Esophagus squamous epithelium (tissue), 5 donors: ENCODE measurements around the gene TBXAS1. TPM values are rescaled to one million over a fixed set of nuclear protein-coding genes. Genes with fewer than 3 reads are reported as not detected.

ENCODE experiments used
- DNase-seq: peaks from one replicate; lab custom pipeline; 2025; lab: John Stamatoyannopoulos, UW
- H3K27ac ChIP-seq, 4 donors: fragments of 200-600 bp; sonication (generic); one replicate each; pipeline ENCODE4 v1.5.1; 2016 to 2019; ENCODE audit warnings: mild to moderate bottlenecking in 1 of 4
- H3K27me3 ChIP-seq, 4 donors: fragments of 200-600 bp; sonication (generic); 1 replicate in 3 of 4; 2 replicates in 1 of 4; pipeline versions ENCODE4 v1.5.1 to v1.6.0; 2017 to 2021; ENCODE audit warnings: antibody characterized with exemption in 1 of 4
- H3K36me3 ChIP-seq, 3 donors: fragments of 200-600 bp; sonication (generic); one replicate each; pipeline ENCODE4 v1.5.1; 2016 to 2019
- H3K4me1 ChIP-seq, 3 donors: fragments of 200-600 bp; sonication (generic); one replicate each; pipeline ENCODE4 v1.5.1; 2017 to 2019
- H3K4me3 ChIP-seq, 4 donors: fragments of 200-600 bp; sonication (generic); 1 replicate in 3 of 4; 2 replicates in 1 of 4; pipeline ENCODE4 v1.5.1; 2016 to 2019; ENCODE audit warnings: mild to moderate bottlenecking in 2 of 4, moderate library complexity in 1 of 4
- H3K9me3 ChIP-seq, 3 donors: fragments of 200-600 bp; sonication (generic); one replicate each; pipeline ENCODE4 v1.5.1; 2016 to 2019
- CTCF ChIP-seq, 6 experiments: fragments of 450-650 bp in 4 of 6; fragments of 200-600 bp in 2 of 6; sonication (generic) in 2 of 6; IDR thresholded peaks; one replicate each; pipeline ENCODE4 v1.5.1; 2016 to 2019; ENCODE audit warnings: antibody characterized with exemption in 6 of 6, mild to moderate bottlenecking in 4 of 6, moderate library complexity in 4 of 6
- POLR2A ChIP-seq, 4 donors: fragments of 450-650 bp; IDR thresholded peaks; one replicate each; pipeline ENCODE4 v1.6.1; 2017; ENCODE audit warnings: antibody characterized with exemption in 4 of 4, mild to moderate bottlenecking in 4 of 4, moderate library complexity in 3 of 4
- WGBS, 2 donors: methylation state at CpG; one replicate each; pipeline ENCODE4 v1.1.5; 2018; 5-methylcytosine and 5-hydroxymethylcytosine counted together
- intact Hi-C: fragments of 100-400 bp; cut with DNase I; formaldehyde crosslinking; loops from one replicate; pipeline ENCODE4 v1.15.0; 2022
- total RNA-seq, 4 donors: library from RNA; depleted of rRNA; stranded (reverse); fragments of >200 nt; gene quantifications; one replicate each; pipeline ENCODE4 v1.1.0, GENCODE V29; 2016
- donor health status: DM: yes; HTN: yes; CAD: no.

TBXAS1 gene
- total RNA-seq, 4 donors from 2014 or later = 9.4 to 24.8 (median 17.8) TPM

- DNase-seq = no peak
- intact Hi-C loops = no loop called here
- Histone ChIP-seq H3K4me1 (peaks cover 0 to 5% (median 0%) of the 10 kb centered on the region in 3 donors), H3K27ac (no peak overlapping the region), H3K9me3 (no peaks in the 10 kb centered on the region), H3K27me3 (no peaks in the 10 kb centered on the region), H3K4me3 (no peak overlapping the region), H3K36me3 (no peaks in the 10 kb centered on the region)
- TF ChIP-seq CTCF (IDR thresholded peaks at IDR 0.05) = no peak
- no peak for TF ChIP-seq POLR2A (IDR thresholded peaks at IDR 0.05)
- 85 to 86% methylated on average over 7 to 8 of the region's 8 CpGs for WGBS, 2 donors
Observed at GRCh38 chr7:139993169-139993568, 164.1 kb downstream of the TBXAS1 start.

GRCh38 chr7:139993592-139993991 lies 164.5 kb downstream of the TBXAS1 start:
- TF ChIP-seq CTCF (IDR thresholded peaks at IDR 0.05) (no peak), POLR2A (IDR thresholded peaks at IDR 0.05) (no peak)
- Histone ChIP-seq H3K4me3 (no peak overlapping the region), H3K4me1 (peaks cover 0 to 5% (median 0%) of the 10 kb centered on the region in 3 donors), H3K9me3 (no peaks in the 10 kb centered on the region), H3K36me3 (no peaks in the 10 kb centered on the region), H3K27ac (no peak overlapping the region), H3K27me3 (no peaks in the 10 kb centered on the region)
- intact Hi-C loops = no loop called here
- WGBS, 2 donors = 88 to 94% methylated on average over 2 of the region's 2 CpGs
- no peak for DNase-seq

GRCh38 chr7:139994356-139994755 lies 165.3 kb downstream of the TBXAS1 start:
- DNase-seq = no peak
- Histone ChIP-seq H3K9me3 (no peaks in the 10 kb centered on the region), H3K36me3 (no peaks in the 10 kb centered on the region), H3K27ac (no peak overlapping the region), H3K4me1 (peaks cover 0 to 5% (median 0%) of the 10 kb centered on the region in 3 donors), H3K4me3 (no peak overlapping the region), H3K27me3 (no peaks in the 10 kb centered on the region)
- 86% methylated on average over 1 of the region's 1 CpG for WGBS, 2 donors
- intact Hi-C loops = no loop called here
- TF ChIP-seq POLR2A (IDR thresholded peaks at IDR 0.05) (no peak), CTCF (IDR thresholded peaks at IDR 0.05) (no peak)

GRCh38 chr7:139995017-139995915 lies 166.2 kb downstream of the TBXAS1 start:
- no peak for DNase-seq
- TF ChIP-seq POLR2A (IDR thresholded peaks at IDR 0.05) = no peak
- intact Hi-C loops = loop anchor here (5.0 kb wide), 1 partner anchor 208 kb away; no protein-coding TSS in a partner anchor
- no peaks in the 10 kb centered on the region for H3K36me3 ChIP-seq
- WGBS, 2 donors = 60 to 62% methylated on average over 10 to 15 of the region's 19 CpGs
- H3K4me3 ChIP-seq = no peak overlapping the region
- no peak overlapping the region for H3K27ac ChIP-seq
- H3K4me1 ChIP-seq = peaks cover 0 to 5% (median 0%) of the 10 kb centered on the region in 3 donors
- H3K9me3 ChIP-seq = no peaks in the 10 kb centered on the region
- no peaks in the 10 kb centered on the region for H3K27me3 ChIP-seq

GRCh38 chr7:139998572-139998971 lies 169.5 kb downstream of the TBXAS1 start:
- intact Hi-C loops = loop anchor here (5.0 kb wide), 1 partner anchor 211 kb away; no protein-coding TSS in a partner anchor
- peaks cover 0 to 6% (median 0%) of the 10 kb centered on the region in 3 donors for H3K4me1 ChIP-seq
- H3K27ac ChIP-seq = no peak overlapping the region
- H3K27me3 ChIP-seq = no peaks in the 10 kb centered on the region
- no peak for TF ChIP-seq POLR2A (IDR thresholded peaks at IDR 0.05)
- no peak for TF ChIP-seq CTCF (IDR thresholded peaks at IDR 0.05)
- H3K4me3 ChIP-seq = no peak overlapping the region
- no peaks in the 10 kb centered on the region for H3K9me3 ChIP-seq
- no peaks in the 10 kb centered on the region for H3K36me3 ChIP-seq
- 89 to 95% methylated on average over 4 of the region's 4 CpGs for WGBS, 2 donors
- no peak for DNase-seq
